GM20000 (cell line): Measurements from ENCODE around the gene CD47.

Experiments
- DNase-seq: peaks from one replicate; pipeline ENCODE4 v3.0.0; 2012; ENCODE audit warnings: low spot score
- TF ChIP-seq, protein P1 (sequence below): IDR thresholded peaks from 2 replicates; pipeline ENCODE4 v1.5.1; 2012; ENCODE audit warnings: mild to moderate bottlenecking, control low read depth; ENCODE audit errors: extremely low read depth, missing control alignments

The CD47 gene

GRCh38 chr3:108103040-108103751 lies 12.4 kb upstream of the CD47 start:
- TF ChIP-seq, protein P1, sequence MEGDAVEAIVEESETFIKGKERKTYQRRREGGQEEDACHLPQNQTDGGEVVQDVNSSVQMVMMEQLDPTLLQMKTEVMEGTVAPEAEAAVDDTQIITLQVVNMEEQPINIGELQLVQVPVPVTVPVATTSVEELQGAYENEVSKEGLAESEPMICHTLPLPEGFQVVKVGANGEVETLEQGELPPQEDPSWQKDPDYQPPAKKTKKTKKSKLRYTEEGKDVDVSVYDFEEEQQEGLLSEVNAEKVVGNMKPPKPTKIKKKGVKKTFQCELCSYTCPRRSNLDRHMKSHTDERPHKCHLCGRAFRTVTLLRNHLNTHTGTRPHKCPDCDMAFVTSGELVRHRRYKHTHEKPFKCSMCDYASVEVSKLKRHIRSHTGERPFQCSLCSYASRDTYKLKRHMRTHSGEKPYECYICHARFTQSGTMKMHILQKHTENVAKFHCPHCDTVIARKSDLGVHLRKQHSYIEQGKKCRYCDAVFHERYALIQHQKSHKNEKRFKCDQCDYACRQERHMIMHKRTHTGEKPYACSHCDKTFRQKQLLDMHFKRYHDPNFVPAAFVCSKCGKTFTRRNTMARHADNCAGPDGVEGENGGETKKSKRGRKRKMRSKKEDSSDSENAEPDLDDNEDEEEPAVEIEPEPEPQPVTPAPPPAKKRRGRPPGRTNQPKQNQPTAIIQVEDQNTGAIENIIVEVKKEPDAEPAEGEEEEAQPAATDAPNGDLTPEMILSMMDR: no peak
- no peak for DNase-seq

- DNase-seq: no peak
- TF ChIP-seq, protein P1: no peak
Observed at GRCh38 chr3:108102420-108103039, 11.7 kb upstream of the CD47 start.

- TF ChIP-seq, protein P1: no peak
- DNase-seq: peak; percentile 72
Observed at GRCh38 chr3:108100906-108101660, 10.3 kb upstream of the CD47 start.

DNA sequence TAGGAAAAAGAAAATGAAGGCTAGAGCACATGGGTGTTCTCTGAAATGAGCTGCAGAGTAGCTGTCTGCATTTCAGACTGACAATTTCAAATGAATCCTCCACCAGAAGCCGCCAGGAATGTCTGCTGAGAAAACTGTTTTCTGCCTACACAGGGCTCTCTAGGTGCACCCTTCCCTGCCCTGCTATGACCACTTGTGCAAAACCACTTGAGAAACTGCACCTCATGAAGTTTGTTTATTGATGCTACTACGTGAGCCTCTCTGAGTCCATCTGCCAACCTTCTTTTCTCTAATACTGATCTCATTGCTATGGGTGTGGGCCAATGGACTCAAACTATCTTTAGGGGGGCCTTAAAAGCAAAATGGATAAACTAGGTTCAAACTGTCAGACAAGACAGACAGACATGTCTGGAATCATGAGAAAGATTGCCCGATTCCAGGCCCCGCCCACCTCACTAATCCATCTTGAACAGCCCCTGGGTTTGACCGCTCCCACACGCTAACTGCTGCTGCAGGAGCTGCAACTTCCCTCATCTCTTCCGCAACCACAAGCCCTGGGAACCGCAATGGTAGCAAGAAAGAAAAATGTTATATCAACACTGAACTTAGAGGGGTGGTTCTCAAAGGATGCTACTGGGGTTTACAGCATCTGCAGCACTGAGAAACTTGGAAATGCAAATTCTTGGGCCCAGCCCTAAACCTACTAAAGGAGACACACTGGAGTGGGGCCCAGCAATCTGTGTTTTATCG lies 9.0 kb upstream of the CD47 start:
- DNase-seq: no peak

GRCh38 chr3:108099244-108099643 lies 8.4 kb upstream of the CD47 start:
- peak; percentile 37 for DNase-seq

More for the DNA sequence above, 9.0 kb upstream of the CD47 start:
- TF ChIP-seq, protein P1: no peak

DNA sequence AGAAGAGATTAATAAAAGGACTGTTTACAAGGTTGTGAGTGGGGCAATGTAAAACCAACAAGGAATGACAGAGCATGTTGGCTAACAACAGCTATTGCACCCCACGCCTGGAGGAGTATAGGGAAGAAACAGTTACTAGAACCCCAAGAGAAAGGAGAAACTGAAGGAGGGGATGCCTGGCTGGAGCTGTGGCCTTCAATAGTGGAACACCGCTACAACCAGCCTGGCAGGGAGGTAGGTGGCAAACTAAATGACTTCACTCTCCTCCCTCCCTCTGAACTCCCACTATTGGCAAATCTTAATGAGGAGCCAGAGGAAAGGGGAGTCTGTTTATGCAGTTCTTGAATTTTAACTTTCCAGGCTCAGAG lies 7.2 kb upstream of the CD47 start:
- TF ChIP-seq, protein P1: no peak
- DNase-seq: no peak

More at GRCh38 chr3:108099244-108099643, 8.4 kb upstream of the CD47 start:
- TF ChIP-seq, protein P1: no peak
